Activated CD8-positive, alpha-beta T cell treated with anti-CD3 and anti-CD28 coated beads for 36 hours (primary cell): Measurements from ENCODE around the gene DCC. TPM values are rescaled to one million over a fixed set of nuclear protein-coding genes. Genes with fewer than 3 reads are reported as not detected.
A peak's percentile ranks its signal among the peaks of the same experiment; 100 is the strongest.

Experiments
- ATAC-seq: fragments of 200-7000 bp; cut with Tn5 transposase; one replicate; pipeline ENCODE4 v1.10.0; 2021; ENCODE audit warnings: mild to moderate bottlenecking, moderate library complexity
- CTCF ChIA-PET: fragments of 350-600 bp; sonication (Branson Sonifier 250); formaldehyde crosslinking; loops from one replicate; lab custom pipeline; 2021; ENCODE audit warnings: antibody characterized with exemption; lab: Charles Lee
- POLR2A ChIA-PET: fragments of 350-600 bp; sonication (Branson Sonifier 250); formaldehyde crosslinking; loops from one replicate; lab custom pipeline; 2021; ENCODE audit warnings: antibody characterized with exemption; lab: Charles Lee
- DNase-seq: peaks from one replicate; pipeline ENCODE4 v3.0.0-alpha.2; 2020
- H3K27ac Mint-ChIP-seq: one replicate; pipeline ENCODE4 v1.8.0; 2021; ENCODE audit warnings: mild to moderate bottlenecking, mixed read lengths
- H3K27me3 Mint-ChIP-seq: one replicate; pipeline ENCODE4 v1.8.0; 2021; ENCODE audit warnings: mixed read lengths
- H3K36me3 Mint-ChIP-seq: one replicate; pipeline ENCODE4 v1.8.0; 2021; ENCODE audit warnings: low read depth, mixed read lengths
- H3K4me1 Mint-ChIP-seq: one replicate; pipeline ENCODE4 v1.8.0; 2021; ENCODE audit warnings: low read depth, mixed read lengths
- H3K4me3 Mint-ChIP-seq: one replicate; pipeline ENCODE4 v1.8.0; 2021; ENCODE audit warnings: mild to moderate bottlenecking, moderate library complexity, mixed read lengths
- H3K9me3 Mint-ChIP-seq: one replicate; pipeline ENCODE4 v1.8.0; 2021; ENCODE audit warnings: mixed read lengths
- CTCF ChIP-seq: fragments of 200-600 bp; IDR thresholded peaks from one replicate; pipeline ENCODE4 v1.8.0; 2022; ENCODE audit warnings: antibody characterized with exemption, mild to moderate bottlenecking
- intact Hi-C: fragments of 100-400 bp; cut with micrococcal nuclease; formaldehyde crosslinking; loops from one replicate; pipeline ENCODE4 v1.10.0; 2022
- total RNA-seq, 2 experiments: library from RNA; stranded (reverse); gene quantifications; one replicate each; pipeline ENCODE4 v1.2.3, GENCODE V29; 2021

The DCC gene
- total RNA-seq, 2 experiments from 2014 or later = not detected

- no peaks in the 10 kb centered on the region for H3K4me1 Mint-ChIP-seq
- H3K9me3 Mint-ChIP-seq = peaks cover 2% of the 10 kb centered on the region
- ATAC-seq (no peak), DNase-seq (no peak)
- POLR2A ChIA-PET = no interaction called here
- no peak overlapping the region for H3K27ac Mint-ChIP-seq
- no peak overlapping the region for H3K4me3 Mint-ChIP-seq
- intact Hi-C loops = no loop called here
- CTCF ChIA-PET = no interaction called here
- no peak for TF ChIP-seq CTCF
- no peaks in the 10 kb centered on the region for H3K36me3 Mint-ChIP-seq
- no peaks in the 10 kb centered on the region for H3K27me3 Mint-ChIP-seq
Observed at GRCh38 chr18:53411511-53411910, 1071.5 kb downstream of the DCC start.

GRCh38 chr18:53417003-53417402 lies 1077.0 kb downstream of the DCC start:
- ATAC-seq (no peak), DNase-seq (no peak)
- POLR2A ChIA-PET = no interaction called here
- Mint-ChIP-seq H3K27me3 (no peaks in the 10 kb centered on the region), H3K36me3 (no peaks in the 10 kb centered on the region), H3K4me3 (no peak overlapping the region), H3K4me1 (no peaks in the 10 kb centered on the region), H3K27ac (no peak overlapping the region), H3K9me3 (no peaks in the 10 kb centered on the region)
- intact Hi-C loops = no loop called here
- TF ChIP-seq CTCF = no peak
- CTCF ChIA-PET = no interaction called here

- TF ChIP-seq CTCF = no peak
- CTCF ChIA-PET = no interaction called here
- peaks cover 2% of the 10 kb centered on the region for H3K9me3 Mint-ChIP-seq
- no peaks in the 10 kb centered on the region for H3K36me3 Mint-ChIP-seq
- POLR2A ChIA-PET = no interaction called here
- intact Hi-C loops = no loop called here
- DNase-seq (no peak), ATAC-seq (no peak)
- no peak overlapping the region for H3K4me3 Mint-ChIP-seq
- no peaks in the 10 kb centered on the region for H3K27me3 Mint-ChIP-seq
- H3K4me1 Mint-ChIP-seq = no peaks in the 10 kb centered on the region
- no peak overlapping the region for H3K27ac Mint-ChIP-seq
Observed at GRCh38 chr18:53421869-53422268, 1081.9 kb downstream of the DCC start.

GRCh38 chr18:53422896-53423295 lies 1082.9 kb downstream of the DCC start:
- Mint-ChIP-seq H3K9me3 (peaks cover 2% of the 10 kb centered on the region), H3K4me3 (no peak overlapping the region), H3K4me1 (no peaks in the 10 kb centered on the region), H3K36me3 (no peaks in the 10 kb centered on the region), H3K27me3 (no peaks in the 10 kb centered on the region), H3K27ac (no peak overlapping the region)
- no peak for TF ChIP-seq CTCF
- intact Hi-C loops = no loop called here
- no peak for DNase-seq
- no peak for ATAC-seq
- ChIA-PET POLR2A (no interaction called here), CTCF (no interaction called here)

- Mint-ChIP-seq H3K27ac (no peak overlapping the region), H3K27me3 (no peaks in the 10 kb centered on the region), H3K4me1 (no peaks in the 10 kb centered on the region), H3K9me3 (peaks cover 2% of the 10 kb centered on the region), H3K36me3 (no peaks in the 10 kb centered on the region), H3K4me3 (no peak overlapping the region)
- DNase-seq (no peak), ATAC-seq (peak; percentile 27)
- TF ChIP-seq CTCF = no peak
- intact Hi-C loops = no loop called here
- ChIA-PET CTCF (no interaction called here), POLR2A (no interaction called here)
Observed at GRCh38 chr18:53426666-53427184, 1086.7 kb downstream of the DCC start.
